Measurements from ENCODE around the gene FNDC5. TPM values are rescaled to one million over a fixed set of nuclear protein-coding genes. Genes with fewer than 3 reads are reported as not detected.

Gene FNDC5
- total and polyA plus RNA-seq, 9 of the 15 experiments (the other 6 are each of a cell fraction or from before 2014, with no cell fraction given): 0.06 to 2.1 (median 0.22) TPM

DNA sequence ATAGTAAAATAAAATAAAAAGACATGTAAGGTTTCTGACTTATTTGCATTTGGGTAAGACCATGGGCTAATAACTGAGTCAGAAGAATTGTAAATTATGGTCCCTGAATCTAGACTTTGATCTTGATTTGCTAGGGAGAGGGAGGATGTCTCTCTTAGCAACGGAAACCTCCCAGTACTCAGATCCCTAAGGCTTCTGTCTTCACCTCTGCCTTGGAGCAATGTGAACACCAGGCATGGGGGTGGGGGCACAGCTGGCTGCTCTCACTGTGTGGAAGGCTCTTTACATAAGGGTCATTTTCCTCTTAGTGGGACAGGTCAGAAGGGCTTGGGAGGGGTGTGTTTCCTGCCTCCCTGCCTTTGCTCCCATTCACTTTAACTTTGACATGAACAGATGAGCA is 47.5 kb upstream of the FNDC5 start:
- no peaks in the 10 kb centered on the region for H3K9me3 ChIP-seq (replicated peaks; ENCODE audit: control insufficient read depth, insufficient read depth, low read depth, low read length)
- CTCF ChIA-PET (ENCODE audit: low intra/inter-chr PET ratio): no interaction called here
- no peak for FAIRE-seq
- POLR2A ChIA-PET: interaction anchor here (0.9 to 1.3 kb wide), 2 partner anchors 9 to 16 kb away, joined by 3 to 5 read pairs; no protein-coding TSS in a partner anchor
- in situ Hi-C loops (cut with MboI) (no loop called here), intact Hi-C loops (cut with micrococcal nuclease) (no loop called here)
- H3K4me1 ChIP-seq (replicated peaks in 1 of 2; ENCODE audit: control insufficient read depth in 2 of 2, insufficient read depth in 2 of 2, low read length in 2 of 2): peaks cover 0 to 17% of the 10 kb centered on the region in 2 experiments; a peak in 3 of 5 replicates
- no peak overlapping the region for H3K9ac ChIP-seq (ENCODE audit: insufficient read depth in 1 of 2, low read depth in 2 of 2, low read length in 2 of 2)
- H3K79me2 ChIP-seq (ENCODE audit: control insufficient read depth, insufficient read depth, low read length): no peaks in the 10 kb centered on the region
- no peak overlapping the region for H3K27ac ChIP-seq (ENCODE audit: extremely low read depth, low read depth, low read length)
- H3K27me3 ChIP-seq (ENCODE audit: control insufficient read depth in 2 of 2, insufficient read depth in 2 of 2, low read length in 2 of 2): peaks cover 13 to 40% of the 10 kb centered on the region in 2 experiments
- H3K4me3 ChIP-seq: no peak overlapping the region
- BruUV-seq (replicated peaks): no TSS peak
- H3K4me2 ChIP-seq (ENCODE audit: insufficient read depth, low read length): no peak overlapping the region
- peak in 1 of 4 experiments; percentile 5 for DNase-seq (ENCODE audit: extremely low read depth in 1 of 4, low spot score in 3 of 4)
- H3K9me1 ChIP-seq (ENCODE audit: control insufficient read depth, insufficient read depth, low read length): no peaks in the 10 kb centered on the region
- 5% methylated on average over 1 of the region's 1 CpG for WGBS (ENCODE audit: insufficient coverage, low coverage, missing lambda C conversion rate)
- H3K36me3 ChIP-seq (ENCODE audit: control insufficient read depth, insufficient read depth, low read length): no peaks in the 10 kb centered on the region
- TF ChIP-seq, protein P1, sequence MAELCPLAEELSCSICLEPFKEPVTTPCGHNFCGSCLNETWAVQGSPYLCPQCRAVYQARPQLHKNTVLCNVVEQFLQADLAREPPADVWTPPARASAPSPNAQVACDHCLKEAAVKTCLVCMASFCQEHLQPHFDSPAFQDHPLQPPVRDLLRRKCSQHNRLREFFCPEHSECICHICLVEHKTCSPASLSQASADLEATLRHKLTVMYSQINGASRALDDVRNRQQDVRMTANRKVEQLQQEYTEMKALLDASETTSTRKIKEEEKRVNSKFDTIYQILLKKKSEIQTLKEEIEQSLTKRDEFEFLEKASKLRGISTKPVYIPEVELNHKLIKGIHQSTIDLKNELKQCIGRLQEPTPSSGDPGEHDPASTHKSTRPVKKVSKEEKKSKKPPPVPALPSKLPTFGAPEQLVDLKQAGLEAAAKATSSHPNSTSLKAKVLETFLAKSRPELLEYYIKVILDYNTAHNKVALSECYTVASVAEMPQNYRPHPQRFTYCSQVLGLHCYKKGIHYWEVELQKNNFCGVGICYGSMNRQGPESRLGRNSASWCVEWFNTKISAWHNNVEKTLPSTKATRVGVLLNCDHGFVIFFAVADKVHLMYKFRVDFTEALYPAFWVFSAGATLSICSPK (IDR thresholded peaks at IDR 0.05; ENCODE audit: borderline replicate concordance): no peak
- peak; percentile 32 for TF ChIP-seq RFX1 (IDR thresholded peaks at IDR 0.05)
- no peak for ATAC-seq
- H4K20me1 ChIP-seq (replicated peaks; ENCODE audit: control insufficient read depth, insufficient read depth, low read length): no peaks in the 10 kb centered on the region
- no peak overlapping the region for H2AFZ ChIP-seq (ENCODE audit: low read depth, low read length)

DNA sequence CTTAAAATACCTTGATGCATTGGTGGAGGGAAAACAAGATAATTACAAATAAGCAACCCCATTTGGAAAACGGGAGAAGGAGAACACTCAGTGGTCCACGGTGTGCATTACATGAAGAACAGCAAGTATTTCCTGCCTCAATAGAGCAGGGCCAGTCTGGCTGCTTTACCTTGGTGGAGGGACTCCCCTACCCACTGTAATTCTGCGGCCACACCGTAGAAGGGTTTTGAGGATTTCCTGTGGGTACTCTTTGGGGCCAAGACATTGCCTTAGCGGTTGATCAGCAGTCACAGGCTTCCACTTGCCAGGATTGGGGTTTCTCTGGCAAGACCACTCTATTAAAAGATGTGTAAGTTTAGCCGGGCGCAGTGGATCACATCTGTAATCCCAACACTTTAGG is 46.8 kb upstream of the FNDC5 start:
- intact Hi-C loops (cut with micrococcal nuclease) (no loop called here), in situ Hi-C loops (cut with MboI) (no loop called here)
- H3K27me3 ChIP-seq (ENCODE audit: control insufficient read depth in 2 of 2, insufficient read depth in 2 of 2, low read length in 2 of 2): peaks cover 15 to 38% of the 10 kb centered on the region in 2 experiments
- H3K36me3 ChIP-seq (ENCODE audit: control insufficient read depth, insufficient read depth, low read length): no peaks in the 10 kb centered on the region
- no peaks in the 10 kb centered on the region for H3K9me1 ChIP-seq (ENCODE audit: control insufficient read depth, insufficient read depth, low read length)
- no peaks in the 10 kb centered on the region for H3K9me3 ChIP-seq (replicated peaks; ENCODE audit: control insufficient read depth, insufficient read depth, low read depth, low read length)
- ATAC-seq (peak; percentile 40; the same call in 2 of the 3 replicates), FAIRE-seq (no peak), DNase-seq (ENCODE audit: extremely low read depth in 1 of 4, low spot score in 3 of 4) (peak in 1 of 4 experiments; percentile 6)
- no peaks in the 10 kb centered on the region for H3K79me2 ChIP-seq (ENCODE audit: control insufficient read depth, insufficient read depth, low read length)
- 22% methylated on average over 7 of the region's 7 CpGs for WGBS (ENCODE audit: insufficient coverage, low coverage, missing lambda C conversion rate)
- H3K4me3 ChIP-seq: no peak overlapping the region
- peaks cover 0 to 17% of the 10 kb centered on the region in 2 experiments; a peak in 3 of 5 replicates for H3K4me1 ChIP-seq (replicated peaks in 1 of 2; ENCODE audit: control insufficient read depth in 2 of 2, insufficient read depth in 2 of 2, low read length in 2 of 2)
- no peak overlapping the region for H3K27ac ChIP-seq (ENCODE audit: extremely low read depth, low read depth, low read length)
- no peaks in the 10 kb centered on the region for H4K20me1 ChIP-seq (replicated peaks; ENCODE audit: control insufficient read depth, insufficient read depth, low read length)
- BruUV-seq (replicated peaks): no TSS peak
- H3K9ac ChIP-seq (ENCODE audit: insufficient read depth in 1 of 2, low read depth in 2 of 2, low read length in 2 of 2): no peak overlapping the region
- POLR2A ChIA-PET: no interaction called here
- H3K4me2 ChIP-seq (ENCODE audit: insufficient read depth, low read length): no peak overlapping the region
- TF ChIP-seq BCL6 (CRISPR knock-in tag; IDR thresholded peaks at IDR 0.05) (no peak), ZNF121 (CRISPR knock-in tag; conservative IDR thresholded peaks at IDR 0.05) (peak; percentile 42; the same call in 1 of the 2 replicates)
- H2AFZ ChIP-seq (ENCODE audit: low read depth, low read length): no peak overlapping the region
- CTCF ChIA-PET (ENCODE audit: low intra/inter-chr PET ratio): no interaction called here

Measured in K562 (cell line).